ENCODE results near the gene HRH1. TPM values are rescaled to one million over a fixed set of nuclear protein-coding genes. Genes with fewer than 3 reads are reported as not detected.

The HRH1 gene
- total and polyA plus RNA-seq, 2 of the 13 experiments (the other 11 are each of a cell fraction or from before 2014, with no cell fraction given) = not detected

GRCh38 chr3:11288786-11289637 is 134.7 kb downstream of the HRH1 start:
- no peaks in the 10 kb centered on the region for H3K27me3 ChIP-seq (ENCODE audit: control insufficient read depth in 1 of 2, insufficient read depth in 2 of 2, low read length in 2 of 2)
- no peaks in the 10 kb centered on the region for H3K9me3 ChIP-seq (ENCODE audit: low read length)
- 84% methylated on average over 7 of the region's 7 CpGs for WGBS (ENCODE audit: low lambda C conversion rate)
- intact Hi-C loops (cut with micrococcal nuclease; ENCODE audit: unreplicated experiment) (no loop called here), in situ Hi-C loops (cut with HindIII; ENCODE audit: extremely low pct_ligation_motif_present, low pct_unique_long_range_greater_than_20kb) (no loop called here)
- H3K4me2 ChIP-seq (ENCODE audit: low read depth, low read length) = no peak overlapping the region
- no peaks in the 10 kb centered on the region for H3K79me2 ChIP-seq (ENCODE audit: insufficient read depth, low read length)
- ChIA-PET POLR2A (interaction anchor here (2.6 kb wide), 1 partner anchor 17 kb away, joined by 9 read pairs; the partner anchor contains the start of gene ATG7), CTCF (ENCODE audit: low intra/inter-chr PET ratio, low total read pairs) (no interaction called here)
- no peak overlapping the region for H3K4me3 ChIP-seq (replicated peaks in 1 of 3; ENCODE audit: insufficient read depth in 1 of 3, low read depth in 2 of 3, low read length in 3 of 3)
- FAIRE-seq (no peak), ATAC-seq (no peak), DNase-seq (ENCODE audit: low spot score) (peak; percentile 23)
- TF ChIP-seq ZNF441 (CRISPR knock-in tag; IDR thresholded peaks at IDR 0.05; ENCODE audit: borderline replicate concordance) = no peak
- no peak for TF ChIP-seq HIVEP1 (CRISPR knock-in tag; IDR thresholded peaks at IDR 0.05)
- no peak for TF ChIP-seq SALL2 (CRISPR knock-in tag; IDR thresholded peaks at IDR 0.05)
- no peak for TF ChIP-seq GLI4 (CRISPR knock-in tag; IDR thresholded peaks at IDR 0.05; ENCODE audit: borderline replicate concordance)
- TF ChIP-seq ZBTB8A (CRISPR knock-in tag; IDR thresholded peaks at IDR 0.05; ENCODE audit: borderline replicate concordance, low read depth) = no peak
- no peak for TF ChIP-seq EEA1 (CRISPR knock-in tag; IDR thresholded peaks at IDR 0.05; ENCODE audit: borderline replicate concordance)
- TF ChIP-seq ZNF280B (CRISPR knock-in tag; IDR thresholded peaks at IDR 0.05; ENCODE audit: borderline replicate concordance) = no peak
- TF ChIP-seq MEIS2 (CRISPR knock-in tag; IDR thresholded peaks at IDR 0.05) = no peak
- no peak for TF ChIP-seq MBNL3 (CRISPR knock-in tag; conservative IDR thresholded peaks at IDR 0.05)
- no peak for TF ChIP-seq DPF2 (CRISPR knock-in tag; IDR thresholded peaks at IDR 0.05; ENCODE audit: borderline replicate concordance, low read depth)
- no peak for TF ChIP-seq AHDC1 (CRISPR knock-in tag; IDR thresholded peaks at IDR 0.05; ENCODE audit: borderline replicate concordance)
- no peak for TF ChIP-seq NFKBIZ (CRISPR knock-in tag; IDR thresholded peaks at IDR 0.05)
- H2AFZ ChIP-seq (ENCODE audit: low read length) = no peak overlapping the region
- H4K20me1 ChIP-seq (ENCODE audit: insufficient read depth, low read length) = no peaks in the 10 kb centered on the region
- no TSS peak for BruUV-seq (replicated peaks)
- H3K4me1 ChIP-seq (ENCODE audit: insufficient read depth, low read length) = peaks cover 8% of the 10 kb centered on the region; the same call in 1 of the 2 replicates
- H3K36me3 ChIP-seq (replicated peaks in 1 of 2; ENCODE audit: control insufficient read depth in 1 of 2, insufficient read depth in 2 of 2, low read length in 2 of 2) = peaks cover 0 to 2% of the 10 kb centered on the region in 2 experiments; a peak in 2 of 5 replicates
- no peak overlapping the region for H3K9ac ChIP-seq (ENCODE audit: insufficient read depth, low read depth, low read length)
- no peak overlapping the region for H3K27ac ChIP-seq (ENCODE audit: extremely low read length, insufficient read depth, low read length)
